ENCODE measurements around the gene LAMA2.

Gene LAMA2

GRCh38 chr6:128857806-128858205, 25.1 kb upstream of the LAMA2 start:
- TF ChIP-seq TAF1 (IDR thresholded peaks at IDR 0.05; ENCODE audit: low read depth) (no peak), MAX (IDR thresholded peaks at IDR 0.05) (no peak), USF1 (IDR thresholded peaks at IDR 0.05) (no peak), EGR1 (IDR thresholded peaks at IDR 0.05) (no peak), ZBTB7A (IDR thresholded peaks at IDR 0.05; ENCODE audit: low read depth) (no peak), YY1 (IDR thresholded peaks at IDR 0.05; ENCODE audit: low read depth) (no peak), CREB1 (IDR thresholded peaks at IDR 0.05; ENCODE audit: low read depth) (no peak), CEBPB (IDR thresholded peaks at IDR 0.05) (no peak), NFIC (IDR thresholded peaks at IDR 0.05) (no peak)

- TF ChIP-seq NFIC (IDR thresholded peaks at IDR 0.05) = no peak
- no peak for TF ChIP-seq ZBTB7A (IDR thresholded peaks at IDR 0.05; ENCODE audit: low read depth)
- no peak for TF ChIP-seq CREB1 (IDR thresholded peaks at IDR 0.05; ENCODE audit: low read depth)
- no peak for TF ChIP-seq EGR1 (IDR thresholded peaks at IDR 0.05)
- no peak for TF ChIP-seq RAD21 (IDR thresholded peaks at IDR 0.05; ENCODE audit: low read depth)
- no peak for TF ChIP-seq USF1 (IDR thresholded peaks at IDR 0.05)
- no peak for TF ChIP-seq MAX (IDR thresholded peaks at IDR 0.05)
These were observed 22.2 kb upstream of the LAMA2 start for GRCh38 chr6:128860782-128861181.

GRCh38 chr6:128863983-128864382, 19.0 kb upstream of the LAMA2 start:
- no peak for TF ChIP-seq MAX (IDR thresholded peaks at IDR 0.05)
- TF ChIP-seq RAD21 (IDR thresholded peaks at IDR 0.05; ENCODE audit: low read depth) = no peak
- no peak for TF ChIP-seq REST (IDR thresholded peaks at IDR 0.05; ENCODE audit: low read depth)
- TF ChIP-seq YY1 (IDR thresholded peaks at IDR 0.05; ENCODE audit: low read depth) = no peak
- TF ChIP-seq CREB1 (IDR thresholded peaks at IDR 0.05; ENCODE audit: low read depth) = no peak
- TF ChIP-seq NFIC (IDR thresholded peaks at IDR 0.05) = no peak
- no peak for TF ChIP-seq TCF12 (IDR thresholded peaks at IDR 0.05; ENCODE audit: low read depth)
- TF ChIP-seq EP300 (IDR thresholded peaks at IDR 0.05; ENCODE audit: borderline replicate concordance) = no peak

GRCh38 chr6:128870746-128871145, 12.2 kb upstream of the LAMA2 start:
- TF ChIP-seq USF1 (IDR thresholded peaks at IDR 0.05) (no peak), TAF1 (IDR thresholded peaks at IDR 0.05; ENCODE audit: low read depth) (no peak), ZBTB7A (IDR thresholded peaks at IDR 0.05; ENCODE audit: low read depth) (no peak), CREB1 (IDR thresholded peaks at IDR 0.05; ENCODE audit: low read depth) (no peak)

- TF ChIP-seq CEBPB (IDR thresholded peaks at IDR 0.05) (no peak), TCF12 (IDR thresholded peaks at IDR 0.05; ENCODE audit: low read depth) (no peak), USF1 (IDR thresholded peaks at IDR 0.05) (no peak), EGR1 (IDR thresholded peaks at IDR 0.05) (no peak)
These were observed 8.1 kb upstream of the LAMA2 start for GRCh38 chr6:128874863-128875262.

GRCh38 chr6:128882560-128882959, 378 bp upstream of the LAMA2 start:
- TF ChIP-seq MAX (IDR thresholded peaks at IDR 0.05) (no peak), FOXM1 (IDR thresholded peaks at IDR 0.05; ENCODE audit: borderline replicate concordance, low read depth) (no peak), CEBPB (IDR thresholded peaks at IDR 0.05) (no peak), USF1 (IDR thresholded peaks at IDR 0.05) (no peak), RAD21 (IDR thresholded peaks at IDR 0.05; ENCODE audit: low read depth) (no peak), REST (IDR thresholded peaks at IDR 0.05; ENCODE audit: low read depth) (no peak), TEAD4 (IDR thresholded peaks at IDR 0.05) (no peak), CREB1 (IDR thresholded peaks at IDR 0.05; ENCODE audit: low read depth) (no peak), NFIC (IDR thresholded peaks at IDR 0.05) (no peak), TAF1 (IDR thresholded peaks at IDR 0.05; ENCODE audit: low read depth) (no peak), EP300 (IDR thresholded peaks at IDR 0.05; ENCODE audit: borderline replicate concordance) (no peak), EGR1 (IDR thresholded peaks at IDR 0.05) (no peak), YY1 (IDR thresholded peaks at IDR 0.05; ENCODE audit: low read depth) (no peak), TCF12 (IDR thresholded peaks at IDR 0.05; ENCODE audit: low read depth) (no peak), ZBTB7A (IDR thresholded peaks at IDR 0.05; ENCODE audit: low read depth) (no peak)
